H9 (cell line): ENCODE results near the gene SLC44A1. TPM values are rescaled to one million over a fixed set of nuclear protein-coding genes. Genes with fewer than 3 reads are reported as not detected.

Source experiments
- DNase-seq: peaks from one replicate; pipeline ENCODE4 v3.0.0-alpha.2; 2017
- H2AFZ ChIP-seq: one replicate; pipeline ENCODE4 v1.6.1; 2013; ENCODE audit warnings: mild to moderate bottlenecking, low read length, control low read depth, moderate library complexity
- H2AK5ac ChIP-seq: 2 replicates; pipeline ENCODE4 v1.6.1; 2013; ENCODE audit warnings: low read length, control low read depth, mixed read lengths; ENCODE audit not compliant: insufficient read length
- H2BK120ac ChIP-seq: one replicate; pipeline ENCODE4 v1.6.1; 2013; ENCODE audit warnings: low read depth, mild to moderate bottlenecking, low read length, control low read depth, inconsistent platforms; ENCODE audit not compliant: poor library complexity, severe bottlenecking
- H2BK12ac ChIP-seq: 2 replicates; pipeline ENCODE4 v1.6.1; 2013; ENCODE audit warnings: low read length, control low read depth, mixed read lengths, low read depth; ENCODE audit not compliant: insufficient read length
- H2BK15ac ChIP-seq: 2 replicates; pipeline ENCODE4 v1.6.1; 2013; ENCODE audit warnings: low read depth, low read length, control low read depth
- H2BK20ac ChIP-seq: one replicate; pipeline ENCODE4 v1.6.1; 2013; ENCODE audit warnings: low read depth, mild to moderate bottlenecking, low read length, control low read depth, inconsistent platforms; ENCODE audit not compliant: poor library complexity, severe bottlenecking
- H2BK5ac ChIP-seq: 2 replicates; pipeline ENCODE4 v1.6.1; 2013; ENCODE audit warnings: low read length, control low read depth, mixed read lengths; ENCODE audit not compliant: insufficient read length
- H3K14ac ChIP-seq: 2 replicates; pipeline ENCODE4 v1.6.1; 2013; ENCODE audit warnings: low read length, control low read depth; ENCODE audit not compliant: insufficient read depth
- H3K18ac ChIP-seq: 2 replicates; pipeline ENCODE4 v1.6.1; 2013; ENCODE audit warnings: low read depth, mild to moderate bottlenecking, mixed read lengths, low read length, control low read depth; ENCODE audit not compliant: insufficient read length
- H3K23ac ChIP-seq: 2 replicates; pipeline ENCODE4 v1.6.1; 2013; ENCODE audit warnings: low read length, control low read depth, mixed read lengths, low read depth; ENCODE audit not compliant: insufficient read length
- H3K23me2 ChIP-seq: 2 replicates; pipeline ENCODE4 v1.6.1; 2013; ENCODE audit warnings: low read depth, mild to moderate bottlenecking, mixed read lengths, low read length, control low read depth; ENCODE audit not compliant: insufficient read length, poor library complexity, severe bottlenecking
- H3K27ac ChIP-seq: 2 replicates; pipeline ENCODE4 v1.5.1; 2013; ENCODE audit warnings: low read length, control low read depth, mixed read lengths, low read depth; ENCODE audit not compliant: insufficient read length
- H3K27me3 ChIP-seq: 2 replicates; pipeline ENCODE4 v1.6.1; 2013; ENCODE audit warnings: low read length, control low read depth, inconsistent platforms; ENCODE audit not compliant: insufficient read depth
- H3K4ac ChIP-seq: 2 replicates; pipeline ENCODE4 v1.6.1; 2013; ENCODE audit warnings: low read depth, mild to moderate bottlenecking, control low read depth, inconsistent platforms, low read length, moderate library complexity
- H3K4me1 ChIP-seq: 2 replicates; pipeline ENCODE4 v1.6.1; 2013; ENCODE audit warnings: low read length, control low read depth, inconsistent platforms; ENCODE audit not compliant: insufficient read depth
- H3K4me2 ChIP-seq: 2 replicates; pipeline ENCODE4 v1.6.1; 2013; ENCODE audit warnings: low read length, control low read depth, mixed read lengths; ENCODE audit not compliant: insufficient read length, insufficient read depth
- H3K56ac ChIP-seq: 2 replicates; pipeline ENCODE4 v1.6.1; 2013; ENCODE audit warnings: low read depth, mild to moderate bottlenecking, mixed read lengths, low read length, control low read depth; ENCODE audit not compliant: insufficient read length
- H3K79me1 ChIP-seq: 2 replicates; pipeline ENCODE4 v1.6.1; 2013; ENCODE audit warnings: low read depth, mild to moderate bottlenecking, moderate library complexity, low read length, control low read depth, inconsistent platforms; ENCODE audit not compliant: insufficient read depth, poor library complexity, severe bottlenecking
- H3K79me2 ChIP-seq: 2 replicates; pipeline ENCODE4 v1.6.1; 2013; ENCODE audit warnings: low read length, control low read depth, inconsistent platforms; ENCODE audit not compliant: insufficient read depth
- H3K9ac ChIP-seq: 2 replicates; pipeline ENCODE4 v1.6.1; 2013; ENCODE audit warnings: low read length, control low read depth, mixed read lengths; ENCODE audit not compliant: insufficient read length; ENCODE audit errors: extremely low read depth
- H3K9me3 ChIP-seq: one replicate; pipeline ENCODE4 v1.6.1; 2013; ENCODE audit warnings: low read depth, low read length, inconsistent platforms; ENCODE audit not compliant: control insufficient read depth
- H3T11ph ChIP-seq: one replicate; pipeline ENCODE4 v1.6.1; 2013; ENCODE audit warnings: mild to moderate bottlenecking, low read length, control low read depth, inconsistent platforms
- H4K20me1 ChIP-seq: one replicate; pipeline ENCODE4 v1.6.1; 2013; ENCODE audit not compliant: control insufficient read depth, insufficient read length, insufficient read depth
- H4K5ac ChIP-seq: 2 replicates; pipeline ENCODE4 v1.6.1; 2013; ENCODE audit warnings: low read depth, mild to moderate bottlenecking, mixed read lengths, low read length, control low read depth; ENCODE audit not compliant: insufficient read length
- H4K8ac ChIP-seq: replicated peaks from 2 replicates; pipeline ENCODE4 v1.6.1; 2013; ENCODE audit warnings: low read length, control low read depth, mixed read lengths, low read depth; ENCODE audit not compliant: insufficient read length
- H4K91ac ChIP-seq: 2 replicates; pipeline ENCODE4 v1.6.1; 2013; ENCODE audit warnings: low read depth, mild to moderate bottlenecking, moderate library complexity, mixed read lengths, low read length, control low read depth; ENCODE audit not compliant: insufficient read length
- H3K27ac Mint-ChIP-seq, 3 experiments: 2 replicates in 2 of 3; 3 replicates in 1 of 3; pipeline ENCODE4 v1.8.0; 2020 to 2021; ENCODE audit warnings: mixed read lengths in 3 of 3, mild to moderate bottlenecking in 1 of 3, moderate library complexity in 1 of 3
- H3K27me3 Mint-ChIP-seq: 2 replicates; pipeline ENCODE4 v1.8.0; 2021; ENCODE audit warnings: low read depth, mild to moderate bottlenecking, moderate library complexity, mixed read lengths
- H3K36me3 Mint-ChIP-seq, 3 experiments: 2 replicates in 2 of 3; 3 replicates in 1 of 3; pipeline ENCODE4 v1.8.0; 2020 to 2021; ENCODE audit warnings: low read depth in 3 of 3, mixed read lengths in 3 of 3; ENCODE audit not compliant: insufficient read depth in 1 of 3
- H3K4me1 Mint-ChIP-seq, 2 experiments: 2 replicates each; pipeline ENCODE4 v1.8.0; 2020; ENCODE audit warnings: mixed read lengths in 2 of 2
- H3K4me3 Mint-ChIP-seq, 2 experiments: 2 replicates in 1 of 2; 3 replicates in 1 of 2; pipeline ENCODE4 v1.8.0; 2020 to 2021; ENCODE audit warnings: mild to moderate bottlenecking in 2 of 2, mixed read lengths in 2 of 2, moderate library complexity in 1 of 2
- H3K9me3 Mint-ChIP-seq, 2 experiments: 2 replicates in 1 of 2; 3 replicates in 1 of 2; pipeline ENCODE4 v1.8.0; 2020; ENCODE audit warnings: mild to moderate bottlenecking in 2 of 2, mixed read lengths in 2 of 2, moderate library complexity in 1 of 2
- WGBS: extraction: QIAGEN DNeasy Blood & Tissue Kit; methylation state at CpG from one replicate; pipeline ENCODE4 v1.1.7; 2013; ENCODE audit warnings: missing lambda C conversion rate, low lambda C conversion rate, mixed read lengths; ENCODE audit not compliant: insufficient read length; ENCODE audit errors: extremely low coverage; 5-methylcytosine and 5-hydroxymethylcytosine counted together
- total RNA-seq: library from RNA; stranded (reverse); gene quantifications from 2 replicates; pipeline ENCODE4 v1.2.1, GENCODE V29; 2021
- TF ChIP-seq, protein P1 (sequence below): fragments of 200-600 bp; sonication (generic); conservative IDR thresholded peaks from 3 replicates; pipeline ENCODE4 v1.8.0; 2021; ENCODE audit warnings: antibody characterized with exemption, mild to moderate bottlenecking

The SLC44A1 gene
- total RNA-seq, 1 experiment from 2014 or later, result 60.7 TPM

DNA sequence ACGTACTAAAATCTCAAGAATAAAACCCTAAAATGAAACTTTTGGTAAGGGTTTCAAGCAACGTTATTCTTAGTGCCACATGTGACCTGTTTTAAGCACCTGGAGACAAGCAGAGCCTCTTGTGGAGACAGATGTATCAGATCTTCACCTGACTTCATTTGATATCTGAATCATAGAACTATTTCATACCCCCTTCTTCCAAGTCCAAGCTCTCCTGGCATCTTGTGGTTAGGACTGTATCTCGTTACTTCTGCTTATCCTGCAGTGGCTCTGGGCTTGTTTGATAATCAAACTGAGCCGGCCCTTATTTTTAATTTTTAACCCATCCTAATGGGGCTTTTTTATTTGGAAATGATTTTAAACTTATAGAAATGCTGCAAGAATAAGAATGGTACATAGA is 192.3 kb downstream of the SLC44A1 start:
- H2BK5ac ChIP-seq, result no peak overlapping the region
- TF ChIP-seq, protein P1, sequence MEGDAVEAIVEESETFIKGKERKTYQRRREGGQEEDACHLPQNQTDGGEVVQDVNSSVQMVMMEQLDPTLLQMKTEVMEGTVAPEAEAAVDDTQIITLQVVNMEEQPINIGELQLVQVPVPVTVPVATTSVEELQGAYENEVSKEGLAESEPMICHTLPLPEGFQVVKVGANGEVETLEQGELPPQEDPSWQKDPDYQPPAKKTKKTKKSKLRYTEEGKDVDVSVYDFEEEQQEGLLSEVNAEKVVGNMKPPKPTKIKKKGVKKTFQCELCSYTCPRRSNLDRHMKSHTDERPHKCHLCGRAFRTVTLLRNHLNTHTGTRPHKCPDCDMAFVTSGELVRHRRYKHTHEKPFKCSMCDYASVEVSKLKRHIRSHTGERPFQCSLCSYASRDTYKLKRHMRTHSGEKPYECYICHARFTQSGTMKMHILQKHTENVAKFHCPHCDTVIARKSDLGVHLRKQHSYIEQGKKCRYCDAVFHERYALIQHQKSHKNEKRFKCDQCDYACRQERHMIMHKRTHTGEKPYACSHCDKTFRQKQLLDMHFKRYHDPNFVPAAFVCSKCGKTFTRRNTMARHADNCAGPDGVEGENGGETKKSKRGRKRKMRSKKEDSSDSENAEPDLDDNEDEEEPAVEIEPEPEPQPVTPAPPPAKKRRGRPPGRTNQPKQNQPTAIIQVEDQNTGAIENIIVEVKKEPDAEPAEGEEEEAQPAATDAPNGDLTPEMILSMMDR, result no peak
- H2AFZ ChIP-seq, result no peak overlapping the region
- DNase-seq, result no peak
- no peak overlapping the region for H3K4ac ChIP-seq
- no peaks in the 10 kb centered on the region for H4K20me1 ChIP-seq
- Mint-ChIP-seq H3K9me3 (peaks cover 0 to 5% of the 10 kb centered on the region in 2 experiments; a peak in 4 of 5 replicates), H3K4me1 (peaks cover 12% of the 10 kb centered on the region in 2 experiments), H3K27ac (no peak overlapping the region), H3K27me3 (no peaks in the 10 kb centered on the region), H3K36me3 (peaks cover 0 to 9% (median 3%) of the 10 kb centered on the region in 3 experiments; a peak in 2 of 7 replicates), H3K4me3 (no peak overlapping the region)
- no peak overlapping the region for H4K91ac ChIP-seq
- no peak overlapping the region for H4K5ac ChIP-seq
- no peak overlapping the region for H3T11ph ChIP-seq
- H3K9me3 ChIP-seq, result no peaks in the 10 kb centered on the region
- no peaks in the 10 kb centered on the region for H3K4me1 ChIP-seq
- no peak overlapping the region for H3K18ac ChIP-seq
- no peaks in the 10 kb centered on the region for H3K79me1 ChIP-seq
- no peaks in the 10 kb centered on the region for H3K27me3 ChIP-seq
- no peak overlapping the region for H3K9ac ChIP-seq
- no peaks in the 10 kb centered on the region for H3K23me2 ChIP-seq
- no peak overlapping the region for H4K8ac ChIP-seq
- H3K27ac ChIP-seq, result no peak overlapping the region
- no CpG with 5 or more reads among the region's 4 CpGs for WGBS
- H2BK20ac ChIP-seq, result no peak overlapping the region
- H2AK5ac ChIP-seq, result no peak overlapping the region
- H2BK12ac ChIP-seq, result no peak overlapping the region
- no peak overlapping the region for H2BK120ac ChIP-seq
- no peak overlapping the region for H3K23ac ChIP-seq
- no peak overlapping the region for H2BK15ac ChIP-seq
- H3K4me2 ChIP-seq, result no peak overlapping the region
- no peak overlapping the region for H3K14ac ChIP-seq
- no peaks in the 10 kb centered on the region for H3K79me2 ChIP-seq
- H3K56ac ChIP-seq, result no peak overlapping the region
